DMS53 (cell line): ENCODE data around the gene ARHGAP26.
A peak's percentile ranks its signal among the peaks of the same experiment; 100 is the strongest.

ENCODE experiments used
- DNase-seq: peaks from one replicate; lab custom pipeline; 2025; lab: John Stamatoyannopoulos, UW

Gene ARHGAP26

DNA sequence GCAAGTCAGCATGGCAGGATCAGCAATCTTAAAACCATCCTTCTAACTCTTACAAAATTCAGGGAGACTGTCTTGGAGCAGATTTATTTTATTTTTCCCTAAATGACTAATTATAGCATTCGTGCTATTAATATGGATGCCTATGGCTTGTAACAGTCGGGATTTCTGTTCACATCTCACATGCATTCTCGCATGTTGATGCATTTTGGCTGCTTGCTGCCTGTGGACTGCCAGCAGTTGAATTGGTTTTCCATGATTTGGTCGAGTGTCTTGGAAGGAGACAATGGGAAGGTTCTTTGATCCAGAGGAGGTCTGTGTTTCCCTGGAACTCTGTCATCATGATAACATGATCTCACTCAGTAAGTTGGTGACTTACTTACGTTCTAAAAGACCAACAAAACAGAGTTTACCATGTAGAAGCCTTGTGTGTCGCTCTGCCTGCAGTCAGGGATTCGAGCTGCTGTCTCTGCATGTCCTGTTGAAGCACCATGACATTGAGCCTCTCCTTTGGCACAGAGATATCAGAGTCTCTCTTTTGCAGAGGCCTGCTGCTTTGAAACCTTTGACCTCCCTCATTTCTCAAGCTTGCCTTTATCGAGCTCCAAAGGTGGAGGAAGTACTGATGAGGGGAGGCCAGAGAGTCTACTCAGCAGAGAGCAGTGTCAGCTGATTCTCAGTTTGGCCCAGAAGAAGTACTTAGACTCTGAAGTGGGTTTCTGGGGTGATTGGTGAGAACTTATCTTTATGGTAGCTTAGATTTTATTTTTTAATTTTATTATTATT, 82.4 kb downstream of the ARHGAP26 start:
- no peak for DNase-seq

DNA sequence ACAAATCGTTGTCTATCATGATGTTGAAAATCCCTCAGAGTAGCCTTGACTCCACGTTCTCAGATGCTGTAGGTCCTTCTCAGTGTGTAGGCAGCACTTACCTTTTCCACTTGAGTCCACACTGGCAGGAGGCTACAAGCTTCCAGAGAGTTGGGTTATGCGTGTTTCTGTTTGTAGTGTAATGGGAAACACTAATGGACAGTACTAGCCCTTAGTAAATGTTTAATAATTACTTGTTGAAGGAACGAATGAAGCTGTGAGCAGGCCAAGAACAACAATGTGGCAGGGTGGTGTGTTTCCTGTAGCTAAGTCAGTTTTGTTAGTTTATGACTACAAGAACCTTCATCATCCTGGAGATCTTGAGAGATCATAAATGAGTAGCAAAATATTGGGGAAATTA, 83.5 kb downstream of the ARHGAP26 start:
- no peak for DNase-seq

DNA sequence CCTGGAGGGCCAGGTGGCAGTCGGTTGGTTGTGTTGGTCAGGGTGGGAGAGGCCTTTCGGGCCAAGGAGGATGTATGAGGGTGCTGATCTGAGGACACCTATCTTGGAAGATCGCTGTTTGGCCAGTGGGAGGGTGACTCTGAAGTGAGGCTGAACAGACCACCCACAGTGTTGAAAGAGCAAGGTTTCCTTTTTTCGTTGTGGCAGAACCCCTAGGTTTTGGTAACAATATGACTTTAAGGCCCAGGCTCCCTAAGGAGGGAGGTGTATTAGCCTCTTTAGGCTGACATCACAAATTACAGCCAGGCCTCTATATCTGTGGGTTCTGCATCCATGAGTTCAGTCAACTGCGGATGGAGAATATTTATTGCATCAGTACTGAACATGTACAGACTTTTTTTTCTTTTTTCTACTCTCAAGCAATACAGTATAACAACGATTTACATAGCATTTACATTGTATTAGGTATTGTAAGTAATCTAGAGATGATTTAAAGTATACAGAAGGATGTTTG, 86.1 kb downstream of the ARHGAP26 start:
- DNase-seq, result no peak

DNA sequence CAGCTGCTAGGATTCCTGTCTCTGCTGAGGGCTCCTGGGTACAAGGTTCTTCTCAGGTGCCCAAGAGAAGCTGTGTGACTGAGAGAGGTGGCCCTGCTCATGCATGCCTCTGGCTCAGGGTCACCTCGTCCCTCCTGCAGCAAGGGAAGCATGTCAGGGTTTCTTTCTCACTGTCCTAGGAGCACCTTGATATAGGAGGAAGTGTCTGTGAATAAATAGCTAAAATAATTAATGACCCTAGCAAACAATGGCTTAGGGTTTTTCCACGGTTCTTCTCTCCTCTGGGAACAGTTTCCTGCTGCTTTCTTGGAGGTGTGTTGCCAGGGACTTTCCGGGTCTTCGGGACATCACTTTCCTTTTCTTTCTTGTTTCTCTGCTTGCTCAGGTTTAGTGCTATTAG, 87.2 kb downstream of the ARHGAP26 start:
- peak; percentile 51 for DNase-seq

DNA sequence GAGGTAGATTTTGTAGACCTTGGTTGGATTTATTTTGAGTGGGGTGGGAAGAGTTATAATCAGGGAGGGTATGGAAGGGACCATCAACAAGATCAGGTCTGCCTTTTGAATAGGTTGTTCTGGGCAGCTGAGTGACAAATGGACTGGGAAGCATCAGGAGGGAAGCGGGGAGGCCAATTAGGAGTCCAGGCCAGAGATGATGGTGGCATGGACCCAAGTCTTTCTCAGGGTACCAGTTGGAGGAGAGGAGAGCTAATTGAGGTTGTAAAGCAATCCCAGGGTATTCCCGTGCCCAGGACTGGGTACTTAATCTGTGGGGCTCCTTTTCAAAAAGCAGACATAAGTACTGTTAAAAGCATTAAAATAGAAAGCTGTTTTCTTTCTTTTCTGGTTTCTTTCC, 88.9 kb downstream of the ARHGAP26 start:
- DNase-seq, result no peak

DNA sequence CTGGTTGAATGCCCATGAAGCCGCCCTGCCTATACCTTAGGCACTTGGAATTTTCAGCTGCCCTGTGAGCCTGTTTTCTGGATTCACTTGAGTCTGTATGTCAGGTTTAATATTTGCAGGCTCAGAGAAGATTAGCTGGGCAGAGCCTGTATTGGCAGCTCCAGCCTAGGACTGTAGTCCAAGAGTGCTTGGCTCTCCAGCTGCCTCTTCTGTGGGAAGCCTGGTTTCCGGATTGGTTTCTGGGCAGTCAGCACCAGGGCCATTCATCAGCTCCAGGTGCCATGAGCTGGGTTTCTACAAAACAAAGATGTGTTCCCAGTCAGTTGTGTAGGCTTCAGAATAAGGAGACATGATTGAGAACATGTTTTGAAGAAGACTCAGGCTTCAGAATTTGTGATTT, 90.1 kb downstream of the ARHGAP26 start:
- no peak for DNase-seq

DNA sequence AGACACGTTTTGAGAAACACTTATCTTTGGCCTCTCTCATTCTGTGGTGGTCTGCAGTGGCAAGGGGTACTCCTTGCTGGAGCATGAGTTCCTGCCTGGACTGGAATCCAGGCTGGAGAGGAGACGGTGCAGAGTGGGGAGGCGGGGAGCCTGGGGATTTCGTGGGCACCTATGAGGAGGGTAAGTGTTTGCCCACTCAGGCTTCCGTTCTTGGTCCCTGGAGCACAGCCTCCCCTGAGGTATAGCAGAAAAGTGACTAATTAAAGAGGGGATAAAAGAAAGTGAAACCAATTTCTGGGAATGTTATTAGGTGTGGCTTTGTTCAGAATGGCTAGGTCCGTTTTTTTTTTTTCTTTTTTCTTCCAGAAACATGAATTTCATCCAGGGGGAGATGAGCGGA, 90.8 kb downstream of the ARHGAP26 start:
- no peak for DNase-seq

DNA sequence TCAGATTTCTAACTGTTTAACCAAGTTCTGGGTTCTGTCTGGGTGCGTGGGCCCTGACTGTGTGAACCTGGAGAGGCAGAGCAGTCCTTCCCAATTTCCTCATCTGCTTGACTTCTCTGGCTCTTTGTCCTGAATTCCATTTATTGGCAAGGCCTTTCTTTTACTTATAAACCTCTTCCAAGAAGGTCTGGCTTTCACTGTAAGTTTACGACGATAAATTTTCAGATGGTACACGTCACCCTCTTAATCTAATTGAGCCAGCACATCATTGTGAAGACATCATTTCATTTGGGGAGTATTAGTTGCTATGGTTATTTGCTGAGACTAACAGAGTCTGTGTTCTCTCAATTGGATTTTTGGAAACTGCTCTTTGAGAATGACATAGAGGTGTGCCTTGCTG, 92.4 kb downstream of the ARHGAP26 start:
- no peak for DNase-seq

DNA sequence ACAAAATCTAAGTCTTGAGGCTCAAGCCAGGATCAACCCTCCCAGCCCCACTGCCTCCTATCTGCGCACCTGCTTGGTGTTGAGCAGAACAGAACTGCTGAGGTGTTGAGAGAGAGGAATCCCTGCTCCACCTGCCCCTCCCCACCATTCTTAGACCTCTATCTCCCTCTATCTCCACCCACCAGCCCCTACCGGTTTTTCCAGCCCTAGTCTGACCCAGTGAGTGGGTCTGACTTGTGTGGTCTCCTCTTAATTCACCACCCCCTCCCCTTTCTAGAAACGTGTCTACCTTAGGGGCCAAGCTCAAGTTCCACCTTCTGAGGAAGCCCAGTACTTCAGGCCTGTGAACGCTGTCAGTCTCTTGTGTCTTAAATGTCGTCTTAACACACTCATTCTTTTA, 93.7 kb downstream of the ARHGAP26 start:
- no peak for DNase-seq

DNA sequence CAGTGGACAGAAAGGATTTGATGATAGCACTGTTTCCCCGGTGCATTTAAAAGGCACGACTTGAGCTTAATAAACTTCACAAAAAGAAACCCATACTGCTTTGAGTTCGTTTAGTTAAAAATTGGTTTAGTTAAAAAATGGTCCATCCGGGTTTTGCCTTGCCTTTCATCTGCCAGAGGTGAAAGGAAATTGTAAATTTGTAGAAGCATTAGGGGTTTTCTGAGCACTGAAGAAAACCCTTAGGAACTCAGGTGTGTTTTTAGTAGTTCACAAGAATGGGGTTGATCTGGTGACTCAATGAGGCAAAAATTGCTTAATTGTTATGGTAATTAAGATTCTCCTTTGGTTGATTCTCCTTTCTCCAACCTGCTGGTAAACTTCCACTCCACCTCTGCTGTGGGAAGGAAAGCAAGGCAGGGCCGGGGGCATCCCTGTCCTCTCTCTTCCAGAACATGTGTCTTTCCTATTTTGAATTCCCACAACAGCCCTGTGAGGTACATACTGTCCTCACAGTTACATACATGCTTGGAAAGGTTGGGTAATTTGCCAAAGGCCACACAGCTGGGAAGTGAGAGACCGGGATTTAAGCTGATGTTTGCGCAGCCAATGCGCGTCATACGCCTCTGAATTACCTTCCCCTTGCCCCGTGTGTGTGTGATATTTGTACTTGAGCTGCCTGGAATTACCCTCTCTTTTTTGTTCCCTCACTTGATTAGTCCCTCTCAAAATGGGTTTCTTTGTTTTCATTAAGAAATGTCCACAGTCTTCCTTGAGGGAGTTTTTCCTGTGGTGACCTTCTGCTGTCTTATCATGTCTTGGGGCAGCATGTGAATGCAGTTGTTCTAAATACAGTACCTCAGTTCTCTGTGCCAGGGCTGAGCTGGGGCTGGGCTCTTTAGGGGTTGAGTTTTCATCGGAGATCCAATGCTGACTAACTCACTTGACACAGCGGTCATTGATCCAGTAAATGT, 94.4 kb downstream of the ARHGAP26 start:
- peak; percentile 65 for DNase-seq

DNA sequence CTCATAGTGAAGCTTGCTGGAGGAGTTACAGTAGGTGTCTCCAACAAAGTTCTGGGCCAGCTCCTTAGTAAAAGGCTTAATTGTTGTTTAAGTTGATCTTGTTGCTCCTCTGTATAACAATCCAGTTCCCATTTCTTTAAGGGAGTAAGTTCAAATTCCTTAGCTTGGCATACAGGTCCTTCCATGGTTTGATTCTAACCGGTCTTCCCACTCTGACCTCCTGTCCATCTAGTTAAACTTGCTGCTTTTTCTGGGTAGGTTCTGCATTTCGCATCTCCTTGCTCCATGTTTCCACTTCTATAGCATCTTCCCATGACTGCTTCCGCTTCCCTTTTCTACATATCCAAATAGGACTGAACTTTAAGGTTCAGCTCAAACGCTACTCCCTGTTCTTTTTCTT, 95.5 kb downstream of the ARHGAP26 start:
- DNase-seq, result no peak

DNA sequence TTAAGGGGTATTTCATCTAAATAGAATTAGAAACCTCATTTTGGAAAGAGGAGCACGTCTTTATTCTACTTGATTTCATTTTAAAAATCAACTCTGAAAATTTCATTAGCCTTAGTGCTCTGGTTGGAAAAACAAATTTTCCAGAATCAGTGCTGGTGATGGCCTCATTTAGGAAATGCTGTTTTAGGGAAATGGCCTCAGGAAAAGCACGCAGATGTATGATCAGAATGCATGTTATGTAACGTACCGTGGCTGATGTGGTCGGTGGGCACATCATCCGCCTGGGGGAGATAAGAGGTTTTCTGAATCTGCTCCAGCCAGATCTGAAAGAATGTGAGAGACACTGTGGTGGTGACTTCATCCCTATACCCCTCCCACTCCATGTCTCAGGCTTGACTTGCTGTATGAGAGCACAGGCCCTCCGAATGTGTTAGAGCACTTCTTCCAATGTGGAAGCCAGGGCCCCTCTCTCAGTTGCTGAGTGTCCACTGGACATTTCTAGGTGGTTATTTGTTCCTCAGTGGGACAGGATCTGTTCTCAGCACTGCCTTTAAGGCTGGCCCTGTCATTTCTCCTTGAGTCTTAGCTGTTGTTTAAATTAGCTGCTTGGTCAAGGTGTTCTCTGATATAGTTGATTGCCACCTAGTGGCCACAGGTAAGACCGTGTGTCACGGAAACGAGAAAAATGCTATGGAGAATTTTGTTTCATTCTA, 96.5 kb downstream of the ARHGAP26 start:
- peak; percentile 89 for DNase-seq

DNA sequence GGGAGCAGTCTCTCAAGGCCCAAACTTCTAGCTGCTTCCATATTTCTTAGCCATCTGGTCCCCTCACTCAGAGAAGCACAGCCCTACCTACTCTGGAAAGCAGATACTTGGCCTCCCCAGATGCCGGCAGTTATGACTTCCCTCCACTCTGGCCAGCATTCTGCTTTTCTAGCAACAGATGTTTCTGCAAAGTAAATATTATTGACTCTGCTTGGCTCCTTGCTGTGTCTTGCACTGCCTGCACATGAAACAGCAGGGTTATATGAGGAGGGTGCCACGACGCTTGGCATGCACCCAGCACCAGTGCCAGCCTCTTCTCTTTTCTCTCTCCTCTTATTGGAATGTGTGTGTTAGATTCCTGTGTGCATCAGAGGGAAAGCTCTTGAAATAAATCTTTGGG, 99.7 kb downstream of the ARHGAP26 start:
- peak; percentile 20 for DNase-seq

DNA sequence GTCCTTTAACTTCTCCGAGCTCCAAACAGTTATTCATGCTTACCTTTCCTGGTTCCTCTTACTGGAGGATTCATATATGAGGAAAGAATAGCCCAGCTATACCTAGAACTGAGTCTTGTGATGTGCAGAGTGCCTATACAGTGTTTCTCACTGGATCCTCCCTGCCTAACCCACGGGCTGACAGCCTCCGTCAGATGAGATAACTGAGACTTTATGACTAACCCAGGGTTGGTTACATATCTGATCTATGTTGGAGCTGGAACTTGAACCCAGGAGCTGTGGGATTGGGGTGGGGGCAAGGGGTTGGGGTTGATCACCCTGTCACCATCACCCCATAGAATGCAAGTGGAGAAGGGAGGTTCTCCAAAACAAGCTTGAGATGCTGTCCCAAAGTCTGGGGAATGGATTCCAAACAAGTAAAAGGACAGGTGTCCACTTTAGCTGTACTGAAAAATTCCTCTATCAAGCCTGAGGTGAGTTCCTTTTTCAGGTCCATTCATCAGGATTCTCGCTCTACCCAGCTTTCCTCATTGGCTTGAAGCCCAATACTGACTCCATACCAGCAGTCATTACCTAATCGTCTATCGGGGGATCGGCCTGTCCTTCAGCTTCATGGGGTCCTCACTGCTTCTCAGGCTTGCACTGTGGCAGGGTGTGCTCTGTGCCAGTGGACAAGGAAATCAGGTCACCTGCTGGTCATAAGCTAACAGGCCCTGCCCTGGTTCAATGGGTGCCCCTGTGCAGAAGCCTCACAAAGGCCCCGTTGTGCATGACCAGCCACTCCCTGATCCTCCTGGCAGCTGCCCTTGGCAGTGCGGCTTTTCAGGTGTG, 100.6 kb downstream of the ARHGAP26 start:
- peak; percentile 14 for DNase-seq

DNA sequence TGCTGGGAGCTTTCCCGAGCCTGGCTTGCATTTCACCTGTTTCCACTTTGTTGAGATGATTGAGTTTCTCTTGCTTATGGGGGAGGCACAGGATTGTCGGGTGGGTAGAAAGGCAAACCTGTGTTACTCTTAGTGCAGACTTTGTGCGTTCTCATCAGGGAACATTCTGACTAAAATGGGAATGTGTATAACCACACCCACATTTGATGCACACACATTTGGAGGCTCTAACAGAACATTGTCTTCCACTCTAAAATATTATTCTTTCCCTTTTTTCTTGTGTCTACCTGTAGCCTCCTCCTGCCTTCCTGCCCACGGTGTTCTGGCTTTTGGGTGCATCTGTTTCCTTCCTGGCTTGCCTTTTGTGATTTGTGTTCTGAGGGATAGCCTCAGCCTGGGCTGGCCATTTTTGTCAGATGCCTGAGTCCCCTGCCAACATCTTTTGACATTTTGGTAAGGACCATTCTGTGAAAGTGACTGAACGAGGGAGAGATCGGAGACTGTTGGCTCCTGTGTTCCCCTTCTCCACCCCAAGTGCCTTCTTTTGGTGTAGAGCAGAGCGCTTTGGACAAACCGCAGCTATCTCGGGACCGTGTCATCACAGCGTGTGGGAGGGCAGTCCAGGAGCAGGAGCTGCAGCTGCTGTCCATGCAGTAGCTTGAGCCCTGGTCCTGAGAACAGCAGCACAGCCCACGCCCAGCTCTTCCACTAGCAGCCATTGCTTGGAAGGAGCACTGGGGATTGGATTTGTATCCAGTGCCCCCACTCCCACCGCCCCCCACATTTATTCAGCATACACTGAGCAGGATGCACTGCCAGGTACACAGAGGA, 101.4 kb downstream of the ARHGAP26 start:
- no peak for DNase-seq

DNA sequence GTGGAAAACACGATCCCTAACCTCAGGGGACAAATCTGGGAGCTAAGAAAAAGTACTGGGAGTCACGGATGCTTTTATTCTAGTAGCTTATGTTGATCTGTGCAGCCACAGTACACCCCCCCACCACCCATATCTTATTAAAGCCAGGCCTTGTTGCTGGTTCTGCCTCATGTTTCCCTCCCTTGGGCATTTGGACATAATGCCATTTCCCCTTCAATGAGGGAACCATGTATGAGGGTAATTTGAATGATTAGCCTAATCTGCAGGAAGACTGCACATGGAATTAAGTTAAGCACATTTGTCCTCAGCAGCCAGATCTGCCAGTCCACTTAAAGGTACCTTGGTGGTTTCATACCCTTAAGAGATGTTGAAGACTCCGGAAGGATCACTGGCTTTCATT, 102.0 kb downstream of the ARHGAP26 start:
- DNase-seq, result no peak

DNA sequence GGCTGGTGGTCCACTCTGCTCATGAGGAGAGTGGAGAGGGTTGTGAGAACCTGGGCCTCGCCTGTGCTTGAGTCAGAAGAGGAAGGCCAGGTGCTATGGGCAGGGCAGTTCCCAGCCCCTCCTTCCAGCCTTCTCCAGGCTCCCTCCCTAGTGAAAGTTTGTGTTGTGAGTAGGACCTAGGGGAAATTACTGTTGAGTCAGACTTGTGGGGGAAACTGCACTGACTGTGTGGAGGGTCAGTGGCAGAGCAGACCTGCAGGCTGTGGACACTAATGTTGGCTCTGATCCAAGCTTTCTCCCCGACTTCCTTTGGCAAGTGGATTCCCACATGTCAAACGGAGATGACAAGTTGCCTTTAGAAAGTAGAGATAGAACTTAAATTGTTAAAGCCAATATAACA, 102.6 kb downstream of the ARHGAP26 start:
- DNase-seq, result peak; percentile 28

DNA sequence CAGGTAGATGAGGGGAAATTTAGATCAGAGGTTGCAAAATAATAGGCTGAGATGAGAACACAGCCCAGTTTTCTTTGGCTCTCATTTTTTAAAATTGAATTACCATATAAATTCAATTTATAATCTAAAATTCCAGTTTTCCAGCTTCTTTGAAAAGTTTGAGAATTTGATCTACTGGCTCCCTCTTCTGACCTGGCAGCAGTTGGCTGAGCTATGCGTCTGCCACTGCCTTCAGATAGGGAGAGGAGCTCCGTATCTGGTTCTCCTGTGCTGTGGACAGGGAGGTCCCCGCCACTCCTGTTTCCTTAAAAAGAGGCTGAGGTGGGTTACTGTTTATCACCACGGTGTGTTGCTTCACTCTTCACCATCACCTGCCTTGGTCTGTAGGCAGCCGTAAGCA, 103.7 kb downstream of the ARHGAP26 start:
- DNase-seq, result no peak

DNA sequence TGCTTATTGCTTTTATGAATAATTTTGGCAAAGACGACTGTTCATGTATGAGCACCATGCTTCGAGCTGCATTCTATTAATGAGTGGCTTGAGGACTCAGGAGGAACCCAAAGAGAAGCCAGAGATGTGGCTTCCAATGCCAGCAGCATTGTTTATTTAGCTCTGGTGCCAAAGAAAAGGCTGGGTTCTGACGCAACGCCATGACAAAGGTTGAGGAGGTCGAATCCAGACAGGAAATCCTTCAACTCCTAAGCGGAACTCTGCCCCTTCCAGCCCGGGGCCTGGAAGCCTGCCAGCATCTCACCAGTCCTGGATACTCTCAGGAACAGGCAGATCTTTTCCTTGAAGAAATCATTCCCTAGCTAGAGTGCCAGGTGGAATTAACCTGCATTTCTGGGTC, 104.4 kb downstream of the ARHGAP26 start:
- DNase-seq, result peak; percentile 89

DNA sequence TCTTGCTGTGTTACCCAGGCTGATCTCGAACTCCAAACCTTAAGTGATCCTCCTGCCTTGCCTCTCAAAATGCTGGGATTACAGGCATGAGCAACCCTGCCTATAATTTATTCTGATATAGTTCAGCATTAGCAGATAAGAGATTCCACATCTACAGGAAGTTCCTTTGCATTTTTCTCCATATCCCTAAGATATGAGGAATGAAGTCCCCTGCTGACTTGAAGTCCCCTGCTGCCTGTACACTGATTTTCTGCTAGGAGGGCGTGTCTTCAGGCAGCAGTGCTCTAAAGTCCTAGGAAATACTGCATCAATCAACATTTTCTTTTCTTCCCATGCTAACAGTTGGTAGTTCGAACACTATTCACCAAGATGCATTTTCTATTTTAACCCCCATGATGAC, 105.8 kb downstream of the ARHGAP26 start:
- no peak for DNase-seq
